HCT116 (cell line): ENCODE data around the gene ZBTB21. TPM values are rescaled to one million over a fixed set of nuclear protein-coding genes. Genes with fewer than 3 reads are reported as not detected.

Experiments
- ATAC-seq: fragments of 200-7000 bp; cut with Tn5 transposase; 2 replicates; pipeline ENCODE4 v1.9.1; 2020; ENCODE audit warnings: mild to moderate bottlenecking, moderate library complexity
- BruUV-seq: library from RNA; stranded (reverse); fragments of 400-500 nt; replicated peaks from 2 replicates; lab custom pipeline; 2021; lab: Mats Ljungman, UMichigan
- CTCF ChIA-PET: fragments of 300-600 bp; sonication (Branson Sonifier 250); formaldehyde crosslinking; loops from one replicate; lab custom pipeline; 2021; ENCODE audit warnings: antibody characterized with exemption; lab: Charles Lee
- POLR2A ChIA-PET: fragments of 300-600, 350-600 bp; sonication (Branson Sonifier 250); formaldehyde crosslinking; loops from one replicate; lab custom pipeline; 2021; ENCODE audit warnings: antibody characterized with exemption; lab: Charles Lee
- RAD21 ChIA-PET, 2 experiments: fragments of 300-600 bp; sonication (Branson Sonifier 250); formaldehyde crosslinking; loops; one replicate each; lab custom pipeline; 2023; ENCODE audit warnings: low total read pairs in 2 of 2; ENCODE audit not compliant: uncharacterized antibody in 2 of 2, unreplicated experiment in 2 of 2, low non-redundant PET in 1 of 2; lab: Charles Lee
- DNase-seq: peaks from one replicate; pipeline ENCODE4 v3.0.0-alpha.2; 2010; ENCODE audit warnings: low read depth, low spot score
- H2AFZ ChIP-seq: fragments of 200-600 bp; shearing (Covaris generic), sonication (generic); 2 replicates; pipeline ENCODE4 v1.6.1; 2017; ENCODE audit warnings: low read depth, mixed run types, mixed read lengths, antibody characterized with exemption, low read length; ENCODE audit not compliant: poor library complexity, severe bottlenecking
- H3K27ac ChIP-seq: 2 replicates; pipeline ENCODE4 v1.5.1; 2012; ENCODE audit warnings: low read depth, low read length
- H3K27me3 ChIP-seq: fragments of 200-600 bp; sonication (generic); 2 replicates; pipeline ENCODE4 v1.6.1; 2016; ENCODE audit warnings: mixed run types, low read length, mixed read lengths; ENCODE audit not compliant: insufficient read depth
- H3K36me3 ChIP-seq, 2 experiments: fragments of 200-500 bp in 1 of 2; fragments of 200-600 bp in 1 of 2; sonication (Bioruptor generic) in 1 of 2; sonication (generic) in 1 of 2; 2 replicates each; pipeline versions ENCODE4 v1.5.1 to v1.6.1; 2014 to 2016; ENCODE audit warnings: low read length in 2 of 2, inconsistent platforms in 1 of 2, mixed read lengths in 1 of 2, mixed run types in 1 of 2; ENCODE audit not compliant: insufficient read depth in 2 of 2, control insufficient read depth in 1 of 2
- H3K4me1 ChIP-seq, 2 experiments: fragments of 200-600 bp in 1 of 2; sonication (generic) in 1 of 2; 2 replicates each; pipeline versions ENCODE4 v1.5.1 to v1.6.1; 2012 to 2017; ENCODE audit warnings: low read length in 2 of 2, inconsistent platforms in 1 of 2, mild to moderate bottlenecking in 1 of 2, mixed read lengths in 1 of 2, mixed run types in 1 of 2, moderate library complexity in 1 of 2; ENCODE audit not compliant: insufficient read depth in 2 of 2, control insufficient read depth in 1 of 2
- H3K4me2 ChIP-seq: fragments of 200-600 bp; sonication (generic); 2 replicates; pipeline ENCODE4 v1.6.1; 2017; ENCODE audit warnings: mixed run types, low read length, mixed read lengths
- H3K4me3 ChIP-seq, 2 experiments: fragments of 200-600 bp in 1 of 2; sonication (generic) in 1 of 2; replicated peaks in 1 of 2; 2 replicates each; pipeline ENCODE4 v1.5.1; 2011 to 2016; ENCODE audit warnings: low read length in 2 of 2, control low read depth in 1 of 2, low read depth in 1 of 2, mild to moderate bottlenecking in 1 of 2, mixed read lengths in 1 of 2, mixed run types in 1 of 2
- H3K79me2 ChIP-seq: fragments of 200-600 bp; sonication (generic); 2 replicates; pipeline ENCODE4 v1.6.1; 2017; ENCODE audit warnings: mild to moderate bottlenecking, mixed run types, low read length, moderate library complexity, mixed read lengths; ENCODE audit not compliant: insufficient read depth
- H3K9ac ChIP-seq: fragments of 200-600 bp; sonication (generic); 2 replicates; pipeline ENCODE4 v1.6.1; 2016; ENCODE audit warnings: low read length, mixed read lengths
- H3K9me2 ChIP-seq: fragments of 200-600 bp; sonication (generic), shearing (Covaris generic); 2 replicates; pipeline ENCODE4 v1.6.1; 2017; ENCODE audit warnings: mixed run types, mild to moderate bottlenecking, moderate library complexity; ENCODE audit not compliant: insufficient read depth
- H3K9me3 ChIP-seq, 2 experiments: fragments of 200-500 bp in 1 of 2; fragments of 200-600 bp in 1 of 2; sonication (Bioruptor generic) in 1 of 2; sonication (generic) in 1 of 2; 2 replicates each; pipeline ENCODE4 v1.6.1; 2014 to 2017; ENCODE audit warnings: low read length in 2 of 2, mixed read lengths in 2 of 2, inconsistent platforms in 1 of 2, low read depth in 1 of 2, mild to moderate bottlenecking in 1 of 2, mixed run types in 1 of 2, moderate library complexity in 1 of 2; ENCODE audit not compliant: control insufficient read depth in 1 of 2, insufficient read depth in 1 of 2
- H4K20me1 ChIP-seq: fragments of 200-600 bp; sonication (generic), shearing (Covaris generic); 2 replicates; pipeline ENCODE4 v1.6.1; 2017; ENCODE audit warnings: mixed run types, mild to moderate bottlenecking, moderate library complexity; ENCODE audit not compliant: insufficient read depth
- CEBPB ChIP-seq: IDR thresholded peaks from 2 replicates; pipeline ENCODE4 v1.6.1; 2012; ENCODE audit warnings: low read depth
- EZH2 ChIP-seq: fragments of 200-600 bp; sonication (generic); IDR thresholded peaks from 2 replicates; pipeline ENCODE4 v1.6.1; 2017; ENCODE audit warnings: antibody characterized with exemption, mixed run types
- JUND ChIP-seq: IDR thresholded peaks from 2 replicates; pipeline ENCODE4 v1.6.1; 2012
- RAD21 ChIP-seq: IDR thresholded peaks from 2 replicates; pipeline ENCODE4 v1.6.1; 2012; ENCODE audit warnings: low read depth, mild to moderate bottlenecking
- REST ChIP-seq: IDR thresholded peaks from 2 replicates; pipeline ENCODE4 v1.6.1; 2012; ENCODE audit warnings: low read depth
- SIN3A ChIP-seq: IDR thresholded peaks from 2 replicates; pipeline ENCODE4 v1.6.1; 2012; ENCODE audit warnings: low read depth
- ZBTB33 ChIP-seq: IDR thresholded peaks from 2 replicates; pipeline ENCODE4 v1.6.1; 2011; ENCODE audit warnings: mild to moderate bottlenecking, low read length, moderate library complexity; ENCODE audit not compliant: insufficient replicate concordance; ENCODE audit errors: extremely low read depth
- ZNF274 ChIP-seq: fragments of 200-500 bp; sonication (Bioruptor generic); IDR thresholded peaks from 2 replicates; pipeline ENCODE4 v1.6.1; 2014; ENCODE audit warnings: mild to moderate bottlenecking, low read depth, low read length, inconsistent platforms
- intact Hi-C: fragments of 100-400 bp; cut with micrococcal nuclease; formaldehyde crosslinking; loops from 2 replicates; pipeline ENCODE4 v1.10.0; 2022
- total RNA-seq: library from RNA; stranded (reverse); gene quantifications from one replicate; pipeline ENCODE4 v1.2.1, GENCODE V29; 2021; ENCODE audit not compliant: unreplicated experiment
- TF ChIP-seq, protein P1 (sequence below): IDR thresholded peaks from 2 replicates; pipeline ENCODE4 v1.6.1; 2012

The ZBTB21 gene
- total RNA-seq, 1 experiment from 2014 or later: 28.7 TPM

DNA sequence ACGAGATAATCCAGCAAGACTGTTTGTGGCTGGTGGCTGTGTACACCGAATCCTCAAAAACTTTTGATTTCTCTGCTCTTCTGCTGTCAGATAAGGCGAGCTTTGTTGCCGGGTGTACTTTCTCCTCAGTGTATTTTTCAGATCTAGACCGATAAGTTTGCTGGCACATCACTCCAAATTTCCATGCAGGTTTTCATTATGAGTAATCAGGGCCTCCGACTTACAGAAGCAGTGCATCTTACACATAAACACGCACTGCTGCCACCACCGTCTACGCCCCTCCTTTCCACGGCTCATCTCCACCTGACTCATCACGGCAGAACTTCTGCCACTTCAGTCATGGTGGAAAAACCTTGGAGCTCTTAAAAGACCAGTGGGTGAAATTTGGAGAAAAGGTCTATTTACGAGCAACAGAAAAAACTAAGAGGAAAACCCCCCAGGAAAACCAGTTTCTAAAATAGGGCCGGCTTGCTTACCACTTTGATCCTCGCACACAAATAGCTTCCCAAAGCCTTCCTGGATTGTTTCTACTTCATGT is 7.7 kb downstream of the ZBTB21 start:
- CTCF ChIA-PET: no interaction called here
- no peak overlapping the region for H3K4me3 ChIP-seq
- peaks cover 91% of the 10 kb centered on the region for H3K79me2 ChIP-seq
- intact Hi-C loops: no loop called here
- TF ChIP-seq JUND (no peak), SIN3A (no peak), ZBTB33 (no peak), ZNF274 (no peak), CEBPB (no peak), EZH2 (no peak), RAD21 (no peak), REST (no peak)
- TF ChIP-seq, protein P1, sequence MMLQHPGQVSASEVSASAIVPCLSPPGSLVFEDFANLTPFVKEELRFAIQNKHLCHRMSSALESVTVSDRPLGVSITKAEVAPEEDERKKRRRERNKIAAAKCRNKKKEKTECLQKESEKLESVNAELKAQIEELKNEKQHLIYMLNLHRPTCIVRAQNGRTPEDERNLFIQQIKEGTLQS: no peak
- TF ChIP-seq, all 23 proteins: peak for 0
- Histone ChIP-seq H3K9me2 (no peaks in the 10 kb centered on the region), H3K36me3 (peaks cover 8 to 31% of the 10 kb centered on the region in 2 experiments; a peak in 3 of 4 replicates), H3K27ac (no peak overlapping the region), H3K27me3 (no peaks in the 10 kb centered on the region), H2AFZ (no peak overlapping the region), H3K9ac (no peak overlapping the region), H3K4me1 (no peaks in the 10 kb centered on the region), H4K20me1 (no peaks in the 10 kb centered on the region; the same call in 1 of the 2 replicates), H3K4me2 (no peak overlapping the region), H3K9me3 (no peaks in the 10 kb centered on the region)
- no peak for ATAC-seq
- BruUV-seq: no TSS peak
- POLR2A ChIA-PET: no interaction called here
- RAD21 ChIA-PET: no interaction called here
- no peak for DNase-seq
